Body of pancreas (tissue), 4 donors: ENCODE results near the gene FTCD. TPM values are rescaled to one million over a fixed set of nuclear protein-coding genes. Genes with fewer than 3 reads are reported as not detected.

Source experiments
- ATAC-seq: fragments of 150-250 bp; one replicate; pipeline ENCODE4 v1.9.1; 2016
- DNase-seq, 4 donors: peaks; one replicate each; pipeline ENCODE4 v3.0.0-alpha.2; 2019
- H3K27ac ChIP-seq, 4 donors: fragments of 200-600 bp; sonication (generic); 1 replicate in 3 of 4; 2 replicates in 1 of 4; pipeline versions ENCODE4 v1.5.1 to v1.6.1; 2016 to 2019; ENCODE audit warnings: mild to moderate bottlenecking in 1 of 4, mixed read lengths in 1 of 4, moderate library complexity in 1 of 4
- H3K27me3 ChIP-seq, 2 donors: fragments of 200-600 bp; sonication (generic); one replicate each; pipeline ENCODE4 v1.6.0; 2016; ENCODE audit warnings: mild to moderate bottlenecking in 1 of 2
- H3K36me3 ChIP-seq, 2 donors: fragments of 200-600 bp; sonication (generic); replicated peaks in 1 of 2; 2 replicates each; pipeline ENCODE4 v1.5.1; 2016; ENCODE audit warnings: low read depth in 2 of 2; ENCODE audit not compliant: insufficient read depth in 1 of 2
- H3K4me1 ChIP-seq: fragments of 200-600 bp; sonication (generic); one replicate; pipeline ENCODE4 v1.6.0; 2016
- H3K4me3 ChIP-seq, 2 donors: fragments of 200-600 bp; sonication (generic); 1 replicate in 1 of 2; 2 replicates in 1 of 2; pipeline ENCODE4 v1.5.1; 2016 to 2019
- H3K9me3 ChIP-seq, 3 donors: fragments of 200-600 bp; sonication (generic); 1 replicate in 2 of 3; 2 replicates in 1 of 3; pipeline ENCODE4 v1.5.1; 2016
- POLR2A ChIP-seq, 3 donors: fragments of 450-650 bp; IDR thresholded peaks; one replicate each; pipeline ENCODE4 v1.6.1; 2016; ENCODE audit warnings: antibody characterized with exemption in 3 of 3, mild to moderate bottlenecking in 2 of 3
- WGBS, 2 donors: methylation state at CpG; one replicate each; pipeline ENCODE4 v1.1.5; 2017; 5-methylcytosine and 5-hydroxymethylcytosine counted together
- intact Hi-C: fragments of 100-400 bp; cut with DNase I; formaldehyde crosslinking; loops from one replicate; pipeline ENCODE4 v1.15.1; 2023
- total RNA-seq, 2 donors: library from RNA; depleted of rRNA; stranded (reverse); fragments of >200 nt; gene quantifications; one replicate each; pipeline ENCODE4 v1.1.0, GENCODE V29; 2016
- TF ChIP-seq, protein P1 (sequence below), 7 experiments: fragments of 450-650 bp in 4 of 7; fragments of 200-600 bp in 3 of 7; sonication (generic) in 3 of 7; IDR thresholded peaks; one replicate each; pipeline ENCODE4 v1.5.1; 2016 to 2019; ENCODE audit warnings: antibody characterized with exemption in 7 of 7

FTCD gene
- total RNA-seq, 2 donors from 2014 or later = 0.33 TPM; not detected in 1

DNA sequence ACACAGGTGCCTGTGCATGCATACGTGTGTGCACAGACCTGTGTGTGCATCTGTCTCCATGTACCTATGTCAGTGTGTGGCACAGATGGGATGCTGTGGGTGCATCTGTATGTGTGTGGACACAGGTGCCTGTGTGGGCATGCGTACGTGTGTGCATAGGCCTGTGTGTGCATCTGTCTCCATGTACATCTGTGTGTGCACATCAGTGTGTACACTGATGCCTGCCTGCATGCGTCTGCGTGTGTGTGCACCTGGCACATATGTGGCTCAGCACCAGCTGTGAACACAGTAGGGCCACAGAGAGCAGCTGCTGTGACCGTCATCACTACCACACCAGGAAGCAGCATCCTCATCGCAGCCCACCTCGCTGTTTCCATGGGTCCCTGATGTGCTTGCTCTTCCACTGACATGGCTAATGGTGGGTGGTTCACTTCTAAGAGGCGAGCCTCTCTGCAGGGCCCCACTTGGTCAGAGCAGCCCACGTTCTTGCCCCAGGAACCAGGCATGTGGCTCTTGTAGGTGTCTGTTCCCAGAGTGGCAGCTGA, 38.5 kb upstream of the FTCD start:
- WGBS, 2 donors = 91 to 98% methylated on average over 8 to 10 of the region's 10 CpGs
- intact Hi-C loops = no loop called here
- H3K27me3 ChIP-seq = no peaks in the 10 kb centered on the region
- no peak for ATAC-seq
- peaks cover 0 to 31% of the 10 kb centered on the region in 2 donors for H3K36me3 ChIP-seq
- H3K9me3 ChIP-seq = no peaks in the 10 kb centered on the region
- no peak overlapping the region for H3K4me3 ChIP-seq
- no peak for DNase-seq
- no peak for TF ChIP-seq POLR2A (IDR thresholded peaks at IDR 0.05)
- TF ChIP-seq, protein P1, sequence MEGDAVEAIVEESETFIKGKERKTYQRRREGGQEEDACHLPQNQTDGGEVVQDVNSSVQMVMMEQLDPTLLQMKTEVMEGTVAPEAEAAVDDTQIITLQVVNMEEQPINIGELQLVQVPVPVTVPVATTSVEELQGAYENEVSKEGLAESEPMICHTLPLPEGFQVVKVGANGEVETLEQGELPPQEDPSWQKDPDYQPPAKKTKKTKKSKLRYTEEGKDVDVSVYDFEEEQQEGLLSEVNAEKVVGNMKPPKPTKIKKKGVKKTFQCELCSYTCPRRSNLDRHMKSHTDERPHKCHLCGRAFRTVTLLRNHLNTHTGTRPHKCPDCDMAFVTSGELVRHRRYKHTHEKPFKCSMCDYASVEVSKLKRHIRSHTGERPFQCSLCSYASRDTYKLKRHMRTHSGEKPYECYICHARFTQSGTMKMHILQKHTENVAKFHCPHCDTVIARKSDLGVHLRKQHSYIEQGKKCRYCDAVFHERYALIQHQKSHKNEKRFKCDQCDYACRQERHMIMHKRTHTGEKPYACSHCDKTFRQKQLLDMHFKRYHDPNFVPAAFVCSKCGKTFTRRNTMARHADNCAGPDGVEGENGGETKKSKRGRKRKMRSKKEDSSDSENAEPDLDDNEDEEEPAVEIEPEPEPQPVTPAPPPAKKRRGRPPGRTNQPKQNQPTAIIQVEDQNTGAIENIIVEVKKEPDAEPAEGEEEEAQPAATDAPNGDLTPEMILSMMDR (IDR thresholded peaks at IDR 0.05) = no peak
- no peak overlapping the region for H3K27ac ChIP-seq
- H3K4me1 ChIP-seq = no peaks in the 10 kb centered on the region

DNA sequence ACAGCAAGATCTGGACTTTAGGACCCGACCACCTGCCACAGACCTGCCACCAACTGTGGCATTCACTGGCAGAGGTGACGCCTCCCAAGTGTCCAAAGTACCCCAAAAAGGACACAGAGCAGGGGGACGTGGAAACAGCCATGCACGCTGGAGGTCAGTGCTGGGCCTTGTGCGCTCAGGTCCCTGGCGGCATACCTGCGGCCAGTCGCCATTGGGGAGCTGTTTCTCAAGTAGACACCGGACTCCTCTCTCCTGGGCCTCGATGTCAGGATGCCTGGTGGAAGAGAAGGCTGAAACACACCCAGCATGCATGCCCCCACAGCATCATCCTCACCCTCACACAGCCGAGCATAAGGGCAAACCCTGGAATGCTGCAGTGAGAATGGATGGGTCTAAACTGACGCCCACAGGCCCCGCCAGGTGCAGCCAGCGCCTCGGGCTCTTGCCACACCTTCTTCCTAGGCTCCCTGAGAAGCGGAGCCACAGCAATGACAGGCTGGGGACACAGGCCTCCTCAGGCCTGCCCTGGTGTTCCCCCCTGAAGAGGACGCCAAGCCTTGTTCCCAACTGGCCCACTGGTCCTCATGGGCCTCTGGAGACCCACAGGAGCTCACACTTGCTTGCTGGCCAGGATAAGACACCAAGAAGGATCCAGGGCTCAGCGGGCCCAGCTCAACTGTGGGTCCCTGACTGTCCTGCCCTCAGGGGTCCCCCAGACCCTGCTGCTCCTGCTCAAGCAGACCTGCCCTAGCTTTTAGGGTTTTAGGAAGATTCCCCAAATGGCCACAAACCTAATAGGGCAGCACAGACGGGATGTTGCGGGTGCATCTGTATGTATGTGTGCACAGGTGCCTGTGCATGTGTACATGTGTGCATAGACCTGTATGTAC, 36.6 kb upstream of the FTCD start:
- peak in 1 of 4 donors; percentile 9 for DNase-seq
- 90 to 98% methylated on average over 4 to 20 of the region's 20 CpGs for WGBS, 2 donors

DNA sequence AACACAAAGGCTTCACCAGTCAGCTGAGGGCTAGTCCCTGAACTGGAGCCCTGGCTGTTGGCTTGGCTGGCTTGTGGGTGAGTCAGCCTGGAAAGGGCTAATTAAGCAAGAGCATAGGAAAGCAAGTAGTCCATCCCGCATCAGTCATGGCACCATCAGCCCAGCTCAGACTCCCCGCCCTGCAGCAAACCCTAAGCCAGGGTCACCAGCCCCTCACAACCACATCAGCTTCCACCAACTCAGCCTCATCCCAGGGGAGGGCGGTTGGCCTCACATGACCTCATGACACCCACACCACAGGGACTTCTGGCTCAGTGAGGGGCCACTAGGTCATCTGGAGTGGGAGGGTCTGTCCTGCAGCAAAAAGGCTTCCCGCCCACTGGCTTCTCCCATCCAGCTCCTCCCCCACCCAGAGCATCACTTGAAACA, 35.9 kb upstream of the FTCD start:
- Histone ChIP-seq H3K27ac (no peak overlapping the region), H3K27me3 (no peaks in the 10 kb centered on the region), H3K36me3 (peaks cover 0 to 26% of the 10 kb centered on the region in 2 donors), H3K9me3 (no peaks in the 10 kb centered on the region), H3K4me1 (no peaks in the 10 kb centered on the region), H3K4me3 (no peak overlapping the region)
- ATAC-seq = peak; percentile 24
- WGBS, 2 donors = 83 to 97% methylated on average over 3 to 4 of the region's 4 CpGs
- peak in 2 of 4 donors; percentile 16 to 29 for DNase-seq
- intact Hi-C loops = no loop called here
- TF ChIP-seq, protein P1 (IDR thresholded peaks at IDR 0.05) = no peak
- no peak for TF ChIP-seq POLR2A (IDR thresholded peaks at IDR 0.05)

More for the DNA sequence above, 36.6 kb upstream of the FTCD start:
- Histone ChIP-seq H3K36me3 (peaks cover 0 to 31% of the 10 kb centered on the region in 2 donors), H3K9me3 (no peaks in the 10 kb centered on the region), H3K4me3 (no peak overlapping the region), H3K27me3 (no peaks in the 10 kb centered on the region), H3K27ac (no peak overlapping the region), H3K4me1 (no peaks in the 10 kb centered on the region)
- no peak for ATAC-seq
- TF ChIP-seq POLR2A (IDR thresholded peaks at IDR 0.05) = no peak
- TF ChIP-seq, protein P1 (IDR thresholded peaks at IDR 0.05) = no peak
- intact Hi-C loops = no loop called here

GRCh38 chr21:46190491-46191131, 35.2 kb upstream of the FTCD start:
- TF ChIP-seq POLR2A (IDR thresholded peaks at IDR 0.05) = no peak
- TF ChIP-seq, protein P1 (IDR thresholded peaks at IDR 0.05) = no peak
- Histone ChIP-seq H3K27ac (no peak overlapping the region), H3K9me3 (no peaks in the 10 kb centered on the region), H3K36me3 (peaks cover 0 to 20% of the 10 kb centered on the region in 2 donors), H3K27me3 (no peaks in the 10 kb centered on the region), H3K4me1 (no peaks in the 10 kb centered on the region), H3K4me3 (no peak overlapping the region)
- 84 to 98% methylated on average over 10 to 14 of the region's 15 CpGs for WGBS, 2 donors
- no peak for ATAC-seq
- intact Hi-C loops = no loop called here
- no peak for DNase-seq
